ENCODE results near the gene PSMB2.
A peak's percentile ranks its signal among the peaks of the same experiment; 100 is the strongest.

PSMB2 gene

GRCh38 chr1:35556484-35557117, 84.7 kb downstream of the PSMB2 start:
- DNase-seq (ENCODE audit: low read depth): no peak
- TF ChIP-seq CTCF (IDR thresholded peaks at IDR 0.05; ENCODE audit: control insufficient read depth, insufficient read depth, low read depth, low read length, missing control alignments): no peak
- H3K4me3 ChIP-seq (ENCODE audit: control insufficient read depth, low read depth, low read length): peak overlapping the region; percentile 88

GRCh38 chr1:35555601-35556477, 85.5 kb downstream of the PSMB2 start:
- no peak for TF ChIP-seq CTCF (IDR thresholded peaks at IDR 0.05; ENCODE audit: control insufficient read depth, insufficient read depth, low read depth, low read length, missing control alignments)
- DNase-seq (ENCODE audit: low read depth): peak; percentile 55
- H3K4me3 ChIP-seq (ENCODE audit: control insufficient read depth, low read depth, low read length): no peak overlapping the region; the same call in 1 of the 2 replicates

GRCh38 chr1:35555212-35555584, 86.1 kb downstream of the PSMB2 start:
- no peak for DNase-seq (ENCODE audit: low read depth)
- TF ChIP-seq CTCF (IDR thresholded peaks at IDR 0.05; ENCODE audit: control insufficient read depth, insufficient read depth, low read depth, low read length, missing control alignments): no peak
- H3K4me3 ChIP-seq (ENCODE audit: control insufficient read depth, low read depth, low read length): no peak overlapping the region

DNA sequence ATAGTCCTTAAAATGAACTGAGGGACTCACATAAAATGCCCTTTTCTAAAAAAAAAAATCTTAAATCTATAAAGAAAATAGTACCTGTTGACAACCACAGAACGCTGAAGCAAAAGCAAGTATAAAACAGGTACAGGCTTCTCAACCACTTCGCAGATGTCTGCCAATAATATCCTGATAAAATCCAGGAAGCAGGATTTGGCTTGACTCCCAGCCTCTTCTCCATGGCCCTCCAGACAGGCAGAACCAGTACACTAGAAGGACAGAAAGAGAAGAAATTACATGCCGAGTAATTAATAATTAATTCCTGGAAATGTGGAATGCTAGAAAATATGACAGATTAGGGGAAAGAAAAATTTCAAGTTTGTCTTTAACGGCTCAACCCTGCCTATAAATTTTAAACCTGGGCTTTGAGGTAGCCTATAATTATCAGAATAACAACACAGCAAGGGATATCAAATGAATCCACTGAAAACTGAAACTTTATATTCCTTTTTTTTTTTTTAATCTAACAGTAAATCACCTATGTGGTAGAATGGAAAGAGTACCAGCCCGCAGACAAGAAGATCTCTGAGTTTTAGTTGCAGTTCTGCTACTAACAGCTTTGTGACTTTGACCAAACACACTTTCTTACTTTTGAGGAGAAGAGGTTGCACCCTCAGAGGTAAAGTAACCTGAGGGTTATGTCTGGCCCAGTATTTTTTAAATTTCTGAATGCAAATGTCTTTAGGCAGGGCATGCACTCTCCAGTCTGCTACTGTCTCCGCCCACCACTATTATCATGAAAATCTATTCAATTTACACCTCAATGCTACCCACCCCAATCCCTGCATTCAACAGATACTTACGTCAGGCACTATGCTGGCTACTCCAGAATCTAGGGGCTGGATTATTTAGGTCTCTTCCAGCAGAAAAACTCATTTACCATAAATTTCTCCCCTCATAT, 86.8 kb downstream of the PSMB2 start:
- no peak for DNase-seq (ENCODE audit: low read depth)
- no peak for TF ChIP-seq CTCF (IDR thresholded peaks at IDR 0.05; ENCODE audit: control insufficient read depth, insufficient read depth, low read depth, low read length, missing control alignments)
- H3K4me3 ChIP-seq (ENCODE audit: control insufficient read depth, low read depth, low read length): no peak overlapping the region

DNA sequence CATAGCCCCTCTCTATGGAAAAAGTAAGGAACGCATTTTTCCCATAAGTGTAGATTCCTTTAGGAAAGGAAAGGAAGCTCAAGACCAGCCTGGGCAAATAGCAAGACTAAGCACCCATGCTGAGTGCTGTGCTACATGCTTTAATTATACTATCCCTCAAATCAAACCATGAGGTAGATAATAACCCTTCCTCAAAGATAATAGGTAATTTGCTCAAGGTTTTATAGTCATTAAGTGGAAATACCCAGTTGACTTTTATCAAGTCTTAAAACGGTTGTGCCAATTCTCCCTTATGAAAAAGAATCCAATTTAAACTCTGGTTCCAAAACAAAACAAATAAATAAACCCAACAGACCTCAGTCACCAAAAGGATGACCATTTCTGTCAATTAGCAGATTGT, 87.5 kb downstream of the PSMB2 start:
- no peak for TF ChIP-seq CTCF (IDR thresholded peaks at IDR 0.05; ENCODE audit: control insufficient read depth, insufficient read depth, low read depth, low read length, missing control alignments)
- no peak for DNase-seq (ENCODE audit: low read depth)
- no peak overlapping the region for H3K4me3 ChIP-seq (ENCODE audit: control insufficient read depth, low read depth, low read length)

Data from AG09309 (cell line).